ENCODE measurements around the gene EXOC2. TPM values are rescaled to one million over a fixed set of nuclear protein-coding genes. Genes with fewer than 3 reads are reported as not detected.

The EXOC2 gene
- total RNA-seq, 4 donors from 2014 or later: 19.5 to 23.6 (median 20.9) TPM

- TF ChIP-seq POLR2A (IDR thresholded peaks at IDR 0.05): no peak
- DNase-seq (ENCODE audit: low spot score in 2 of 2): no peak
- H3K4me3 ChIP-seq (ENCODE audit: low read depth, poor library complexity, severe bottlenecking): no peak overlapping the region
- WGBS, 2 donors: 93 to 96% methylated on average over 22 of the region's 22 CpGs
- intact Hi-C loops (cut with DNase I; ENCODE audit: low total_unique reads): no loop called here
Observed at GRCh38 chr6:589090-589489, 103.8 kb downstream of the EXOC2 start.

GRCh38 chr6:586553-586952, 106.4 kb downstream of the EXOC2 start:
- H3K4me3 ChIP-seq (ENCODE audit: low read depth, poor library complexity, severe bottlenecking): no peak overlapping the region
- DNase-seq (ENCODE audit: low spot score in 2 of 2): no peak
- intact Hi-C loops (cut with DNase I; ENCODE audit: low total_unique reads): no loop called here
- WGBS, 2 donors: 85 to 95% methylated on average over 7 of the region's 7 CpGs
- no peak for TF ChIP-seq POLR2A (IDR thresholded peaks at IDR 0.05)
- TF ChIP-seq, protein P1, sequence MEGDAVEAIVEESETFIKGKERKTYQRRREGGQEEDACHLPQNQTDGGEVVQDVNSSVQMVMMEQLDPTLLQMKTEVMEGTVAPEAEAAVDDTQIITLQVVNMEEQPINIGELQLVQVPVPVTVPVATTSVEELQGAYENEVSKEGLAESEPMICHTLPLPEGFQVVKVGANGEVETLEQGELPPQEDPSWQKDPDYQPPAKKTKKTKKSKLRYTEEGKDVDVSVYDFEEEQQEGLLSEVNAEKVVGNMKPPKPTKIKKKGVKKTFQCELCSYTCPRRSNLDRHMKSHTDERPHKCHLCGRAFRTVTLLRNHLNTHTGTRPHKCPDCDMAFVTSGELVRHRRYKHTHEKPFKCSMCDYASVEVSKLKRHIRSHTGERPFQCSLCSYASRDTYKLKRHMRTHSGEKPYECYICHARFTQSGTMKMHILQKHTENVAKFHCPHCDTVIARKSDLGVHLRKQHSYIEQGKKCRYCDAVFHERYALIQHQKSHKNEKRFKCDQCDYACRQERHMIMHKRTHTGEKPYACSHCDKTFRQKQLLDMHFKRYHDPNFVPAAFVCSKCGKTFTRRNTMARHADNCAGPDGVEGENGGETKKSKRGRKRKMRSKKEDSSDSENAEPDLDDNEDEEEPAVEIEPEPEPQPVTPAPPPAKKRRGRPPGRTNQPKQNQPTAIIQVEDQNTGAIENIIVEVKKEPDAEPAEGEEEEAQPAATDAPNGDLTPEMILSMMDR (IDR thresholded peaks at IDR 0.05): no peak

DNA sequence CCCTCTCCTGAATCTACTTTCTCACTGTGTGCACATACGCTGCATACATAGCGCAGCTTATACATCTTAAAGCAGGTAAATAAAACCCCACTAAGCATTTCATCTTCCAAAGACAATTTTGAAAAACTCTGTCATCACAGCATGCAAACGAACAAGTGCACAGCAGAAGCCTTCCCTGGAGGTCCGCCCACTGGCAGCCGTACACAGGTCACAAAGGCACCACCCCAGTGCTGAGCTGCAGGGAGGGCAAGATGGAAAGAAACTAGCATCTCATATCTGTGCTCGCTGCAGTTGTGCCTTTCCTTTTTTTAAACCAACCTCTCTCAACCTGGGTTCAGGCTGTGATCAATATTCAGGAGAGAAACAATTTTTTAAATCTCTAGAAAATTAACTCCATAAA, 109.3 kb downstream of the EXOC2 start:
- H3K4me3 ChIP-seq (ENCODE audit: low read depth, poor library complexity, severe bottlenecking): no peak overlapping the region
- no peak for DNase-seq (ENCODE audit: low spot score in 2 of 2)
- intact Hi-C loops (cut with DNase I; ENCODE audit: low total_unique reads): no loop called here
- TF ChIP-seq POLR2A (IDR thresholded peaks at IDR 0.05): no peak
- TF ChIP-seq, protein P1 (IDR thresholded peaks at IDR 0.05): no peak
- WGBS, 2 donors: 63 to 70% methylated on average over 6 of the region's 6 CpGs

DNA sequence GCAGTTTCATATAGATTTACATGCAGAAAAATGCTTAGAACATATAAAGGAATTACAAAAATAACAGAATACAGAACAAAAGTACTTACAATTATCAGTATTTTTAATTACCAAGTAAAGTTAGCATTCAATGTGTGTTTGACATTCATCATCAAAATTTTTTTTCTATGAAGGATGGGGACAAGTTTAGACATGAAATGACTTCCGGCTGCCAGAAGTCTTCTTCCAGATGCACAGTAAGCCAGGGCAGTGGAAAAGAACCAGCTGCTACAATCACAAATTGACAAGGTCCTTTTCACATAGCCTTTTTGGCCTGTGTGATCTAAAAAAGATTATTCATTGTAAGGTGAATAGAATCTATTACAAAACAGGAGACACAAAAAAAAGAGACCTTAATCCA, 109.8 kb downstream of the EXOC2 start:
- no peak for DNase-seq (ENCODE audit: low spot score in 2 of 2)
- no peak overlapping the region for H3K4me3 ChIP-seq (ENCODE audit: low read depth, poor library complexity, severe bottlenecking)
- TF ChIP-seq POLR2A (IDR thresholded peaks at IDR 0.05): no peak
- TF ChIP-seq, protein P1 (IDR thresholded peaks at IDR 0.05): no peak
- 38 to 39% methylated on average over 1 of the region's 1 CpG for WGBS, 2 donors
- intact Hi-C loops (cut with DNase I; ENCODE audit: low total_unique reads): no loop called here

DNA sequence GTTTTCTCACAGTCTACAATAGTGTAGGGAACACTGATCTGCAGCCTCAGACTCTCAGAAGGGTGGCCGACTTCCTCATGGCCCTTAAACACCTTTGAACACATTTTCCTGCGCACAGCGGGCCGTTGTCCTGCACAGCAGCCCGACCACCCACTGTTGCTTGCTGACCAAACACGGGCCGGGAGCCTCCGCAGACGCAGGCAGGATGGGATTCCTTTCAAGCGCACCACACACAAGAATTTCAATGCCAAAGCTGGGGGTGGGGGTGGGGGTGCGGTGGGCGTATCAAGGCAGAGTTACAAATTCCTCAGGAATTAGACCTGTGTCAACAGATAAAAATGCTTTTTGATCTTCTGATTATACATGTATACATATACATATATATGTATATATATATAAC, 110.6 kb downstream of the EXOC2 start:
- H3K4me3 ChIP-seq (ENCODE audit: low read depth, poor library complexity, severe bottlenecking): no peak overlapping the region
- intact Hi-C loops (cut with DNase I; ENCODE audit: low total_unique reads): no loop called here
- no peak for DNase-seq (ENCODE audit: low spot score in 2 of 2)
- no peak for TF ChIP-seq POLR2A (IDR thresholded peaks at IDR 0.05)
- TF ChIP-seq, protein P1 (IDR thresholded peaks at IDR 0.05): no peak
- 73 to 89% methylated on average over 12 of the region's 12 CpGs for WGBS, 2 donors

GRCh38 chr6:579339-579738, 113.6 kb downstream of the EXOC2 start:
- TF ChIP-seq, protein P1 (IDR thresholded peaks at IDR 0.05): no peak
- no peak for TF ChIP-seq POLR2A (IDR thresholded peaks at IDR 0.05)
- H3K4me3 ChIP-seq (ENCODE audit: low read depth, poor library complexity, severe bottlenecking): no peak overlapping the region
- intact Hi-C loops (cut with DNase I; ENCODE audit: low total_unique reads): no loop called here
- WGBS, 2 donors: 71 to 77% methylated on average over 5 of the region's 5 CpGs
- DNase-seq (ENCODE audit: low spot score in 2 of 2): no peak

All from lower leg skin (tissue), 4 donors.